B cell (primary cell): ENCODE data around the gene MRPS6. TPM values are rescaled to one million over a fixed set of nuclear protein-coding genes. Genes with fewer than 3 reads are reported as not detected.

Experiments
- ATAC-seq: fragments of 200-7000 bp; cut with Tn5 transposase; one replicate; pipeline ENCODE4 v1.10.0; 2021; ENCODE audit warnings: low read depth, mild to moderate bottlenecking, moderate number of reproducible peaks, moderate library complexity
- CTCF ChIA-PET: fragments of 350-600 bp; sonication (Branson Sonifier 250); formaldehyde crosslinking; loops from one replicate; lab custom pipeline; 2021; ENCODE audit warnings: antibody characterized with exemption, inconsistent platforms; lab: Charles Lee
- POLR2A ChIA-PET: fragments of 350-600 bp; sonication (Branson Sonifier 250); formaldehyde crosslinking; loops from one replicate; lab custom pipeline; 2021; ENCODE audit warnings: antibody characterized with exemption; lab: Charles Lee
- DNase-seq: peaks from one replicate; pipeline ENCODE4 v3.0.0; 2013
- H2AFZ ChIP-seq: 2 replicates; pipeline ENCODE4 v1.6.1; 2012; ENCODE audit warnings: mild to moderate bottlenecking, low read depth, low read length; ENCODE audit not compliant: insufficient read depth, poor library complexity, severe bottlenecking
- H3K27ac ChIP-seq, 2 donors: 1 replicate in 1 of 2; 2 replicates in 1 of 2; pipeline ENCODE4 v1.5.1; 2012 to 2013; ENCODE audit warnings: low read length in 2 of 2, mild to moderate bottlenecking in 2 of 2, moderate library complexity in 1 of 2
- H3K27me3 ChIP-seq, 4 experiments: fragments of 200-600 bp in 1 of 4; sonication (generic) in 1 of 4; replicated peaks in 1 of 4; 1 replicate in 2 of 4; 2 replicates in 2 of 4; pipeline versions ENCODE4 v1.6.1 to v1.7.0; 2013 to 2016; ENCODE audit warnings: low read length in 3 of 4, mild to moderate bottlenecking in 2 of 4, mixed read lengths in 1 of 4, moderate library complexity in 1 of 4; ENCODE audit not compliant: insufficient read depth in 4 of 4, control insufficient read depth in 3 of 4; ENCODE audit errors: control extremely low read depth in 1 of 4
- H3K36me3 ChIP-seq, 2 experiments: replicated peaks in 1 of 2; 1 replicate in 1 of 2; 2 replicates in 1 of 2; pipeline versions ENCODE4 v1.6.1 to v1.7.1; 2013; ENCODE audit warnings: low read length in 1 of 2; ENCODE audit not compliant: insufficient read depth in 2 of 2, control insufficient read depth in 1 of 2; ENCODE audit errors: control extremely low read depth in 1 of 2, extremely low read depth in 1 of 2
- H3K4me1 ChIP-seq, 2 donors: fragments of 200-600 bp in 1 of 2; sonication (generic) in 1 of 2; 1 replicate in 1 of 2; 2 replicates in 1 of 2; pipeline versions ENCODE4 v1.5.1 to v1.6.1; 2013 to 2017; ENCODE audit warnings: low read length in 2 of 2; ENCODE audit not compliant: control insufficient read depth in 2 of 2, insufficient read depth in 2 of 2
- H3K4me2 ChIP-seq: replicated peaks from 2 replicates; pipeline ENCODE3; 2012; ENCODE audit warnings: mild to moderate bottlenecking, low read depth, low read length; ENCODE audit not compliant: poor library complexity, severe bottlenecking
- H3K4me3 ChIP-seq, 5 experiments: fragments of 200-600 bp in 1 of 5; sonication (generic) in 1 of 5; 1 replicate in 3 of 5; 2 replicates in 2 of 5; pipeline versions ENCODE4 v1.5.1 to v1.7.0; 2011 to 2016; ENCODE audit warnings: low read length in 4 of 5, mild to moderate bottlenecking in 4 of 5, low read depth in 2 of 5, control low read depth in 1 of 5, moderate library complexity in 1 of 5; ENCODE audit not compliant: insufficient read depth in 1 of 5; ENCODE audit errors: control extremely low read depth in 1 of 5, extremely low read depth in 1 of 5
- H3K79me2 ChIP-seq: fragments of 200-600 bp; sonication (generic); one replicate; pipeline ENCODE4 v1.6.0; 2016; ENCODE audit warnings: low read length; ENCODE audit not compliant: control insufficient read depth, insufficient read depth
- H3K9ac ChIP-seq: fragments of 200-600 bp; sonication (generic); 2 replicates; pipeline ENCODE4 v1.6.1; 2017; ENCODE audit warnings: mild to moderate bottlenecking, low read length, moderate library complexity
- H3K9me3 ChIP-seq, 3 donors: one replicate each; pipeline versions ENCODE4 v1.6.1 to v1.7.1; 2013; ENCODE audit warnings: low read length in 2 of 3; ENCODE audit not compliant: control insufficient read depth in 2 of 3, insufficient read depth in 1 of 3; ENCODE audit errors: control extremely low read depth in 1 of 3
- H4K20me1 ChIP-seq: 2 replicates; pipeline ENCODE4 v1.6.0; 2012; ENCODE audit warnings: mild to moderate bottlenecking, low read length; ENCODE audit not compliant: insufficient read depth, control insufficient read depth, poor library complexity, severe bottlenecking
- H3K27ac Mint-ChIP-seq: one replicate; pipeline ENCODE4 v1.8.0; 2021; ENCODE audit warnings: mixed read lengths
- H3K27me3 Mint-ChIP-seq: one replicate; pipeline ENCODE4 v1.8.0; 2021; ENCODE audit warnings: mixed read lengths
- H3K4me1 Mint-ChIP-seq: one replicate; pipeline ENCODE4 v1.8.0; 2021; ENCODE audit warnings: mixed read lengths
- H3K4me3 Mint-ChIP-seq: one replicate; pipeline ENCODE4 v1.8.0; 2021; ENCODE audit warnings: mixed read lengths
- H3K9me3 Mint-ChIP-seq: one replicate; pipeline ENCODE4 v1.8.0; 2022; ENCODE audit warnings: mixed read lengths; ENCODE audit not compliant: insufficient read depth
- EZH2 ChIP-seq: IDR thresholded peaks from 2 replicates; pipeline ENCODE4 v1.6.1; 2012; ENCODE audit warnings: borderline replicate concordance, low read depth, mild to moderate bottlenecking, moderate library complexity, low read length; ENCODE audit not compliant: insufficient read depth, poor library complexity, severe bottlenecking
- WGBS: methylation state at CpG from one replicate; pipeline ENCODE4 v1.1.5; 2013; ENCODE audit warnings: missing lambda C conversion rate; ENCODE audit not compliant: insufficient coverage; 5-methylcytosine and 5-hydroxymethylcytosine counted together
- intact Hi-C: fragments of 100-400 bp; cut with micrococcal nuclease; formaldehyde crosslinking; loops from one replicate; pipeline ENCODE4 v1.10.0; 2022
- polyA plus RNA-seq: library from polyadenylated mRNA; depleted of rRNA; stranded (reverse); fragments of >200 nt; gene quantifications from 2 replicates; pipeline ENCODE4 v1.2.3, GENCODE V29; 2012
- total RNA-seq, 2 donors: library from RNA; stranded (reverse); fragments of 120-200 nt in 1 of 2; gene quantifications; 1 replicate in 1 of 2; 2 replicates in 1 of 2; pipeline versions ENCODE4 v1.2.3 to v1.2.4, GENCODE V29; 2013 to 2022
- TF ChIP-seq, protein P1 (sequence below): fragments of 200-600 bp; IDR thresholded peaks from one replicate; pipeline ENCODE4 v1.8.0; 2022; ENCODE audit warnings: antibody characterized with exemption, mild to moderate bottlenecking

The MRPS6 gene
- total and polyA plus RNA-seq, 2 donors (not counting 1 experiment from before 2014, with no cell fraction given): 15.7 to 37.9 TPM

DNA sequence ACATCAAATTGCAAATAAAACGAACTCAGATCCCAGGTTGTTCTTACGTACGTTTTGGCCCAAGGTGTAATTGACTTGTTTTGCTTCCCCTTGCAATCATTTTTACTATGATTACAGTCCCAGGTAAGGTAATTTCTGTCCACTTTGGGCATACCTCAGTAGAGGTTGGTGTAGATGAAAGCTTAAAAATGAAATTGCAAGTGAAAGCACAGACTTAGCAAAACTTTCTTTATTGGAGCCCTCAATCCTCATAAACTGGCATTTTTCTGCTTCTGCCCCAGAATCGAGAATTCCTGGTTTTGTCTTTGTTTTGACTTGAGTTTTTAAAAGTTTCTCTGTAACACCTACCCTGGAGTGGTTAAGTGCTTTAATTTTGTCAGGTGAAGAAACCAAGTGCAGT is 9.4 kb downstream of the MRPS6 start:
- H3K27ac Mint-ChIP-seq: no peak overlapping the region
- WGBS: 100% methylated on average over 1 of the region's 4 CpGs
- ChIA-PET CTCF (no interaction called here), POLR2A (no interaction called here)
- no peak overlapping the region for H3K9ac ChIP-seq
- H3K9me3 Mint-ChIP-seq: no peaks in the 10 kb centered on the region
- H3K4me1 Mint-ChIP-seq: peaks cover 54% of the 10 kb centered on the region
- peaks cover 100% of the 10 kb centered on the region for H3K79me2 ChIP-seq
- no peak for ATAC-seq
- no peaks in the 10 kb centered on the region for H3K9me3 ChIP-seq
- H3K4me3 ChIP-seq: no peak overlapping the region
- intact Hi-C loops: no loop called here
- peaks cover 0 to 5% of the 10 kb centered on the region in 2 experiments for H3K36me3 ChIP-seq
- no peaks in the 10 kb centered on the region for H3K27me3 ChIP-seq
- H4K20me1 ChIP-seq: peaks cover 36% of the 10 kb centered on the region
- no peaks in the 10 kb centered on the region for H3K27me3 Mint-ChIP-seq
- TF ChIP-seq, protein P1, sequence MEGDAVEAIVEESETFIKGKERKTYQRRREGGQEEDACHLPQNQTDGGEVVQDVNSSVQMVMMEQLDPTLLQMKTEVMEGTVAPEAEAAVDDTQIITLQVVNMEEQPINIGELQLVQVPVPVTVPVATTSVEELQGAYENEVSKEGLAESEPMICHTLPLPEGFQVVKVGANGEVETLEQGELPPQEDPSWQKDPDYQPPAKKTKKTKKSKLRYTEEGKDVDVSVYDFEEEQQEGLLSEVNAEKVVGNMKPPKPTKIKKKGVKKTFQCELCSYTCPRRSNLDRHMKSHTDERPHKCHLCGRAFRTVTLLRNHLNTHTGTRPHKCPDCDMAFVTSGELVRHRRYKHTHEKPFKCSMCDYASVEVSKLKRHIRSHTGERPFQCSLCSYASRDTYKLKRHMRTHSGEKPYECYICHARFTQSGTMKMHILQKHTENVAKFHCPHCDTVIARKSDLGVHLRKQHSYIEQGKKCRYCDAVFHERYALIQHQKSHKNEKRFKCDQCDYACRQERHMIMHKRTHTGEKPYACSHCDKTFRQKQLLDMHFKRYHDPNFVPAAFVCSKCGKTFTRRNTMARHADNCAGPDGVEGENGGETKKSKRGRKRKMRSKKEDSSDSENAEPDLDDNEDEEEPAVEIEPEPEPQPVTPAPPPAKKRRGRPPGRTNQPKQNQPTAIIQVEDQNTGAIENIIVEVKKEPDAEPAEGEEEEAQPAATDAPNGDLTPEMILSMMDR: no peak
- TF ChIP-seq EZH2: no peak
- no peak overlapping the region for H3K4me2 ChIP-seq
- peaks cover 0 to 13% of the 10 kb centered on the region in 2 donors for H3K4me1 ChIP-seq
- no peak for DNase-seq
- no peak overlapping the region for H2AFZ ChIP-seq
- no peak overlapping the region for H3K27ac ChIP-seq
- H3K4me3 Mint-ChIP-seq: no peak overlapping the region

DNA sequence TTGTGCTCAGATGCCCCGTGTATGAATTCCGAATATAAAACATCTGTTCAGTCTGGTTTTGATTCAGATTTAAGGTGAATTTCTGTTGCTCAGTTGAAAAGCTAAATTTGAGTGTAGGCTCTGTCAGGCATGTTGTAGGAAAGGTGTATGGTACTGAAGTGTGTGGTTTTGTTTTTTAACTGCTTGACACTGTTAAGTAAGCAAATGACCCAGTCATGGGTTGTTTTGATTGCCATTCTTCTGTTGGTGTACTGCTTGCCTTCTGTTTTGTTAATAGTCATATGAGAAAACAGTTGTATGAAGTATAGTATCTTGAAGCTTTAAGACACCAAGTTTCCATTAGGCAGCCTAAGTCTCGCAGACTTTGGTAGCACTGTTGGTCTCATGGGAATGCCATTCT is 10.0 kb downstream of the MRPS6 start:
- Histone ChIP-seq H3K27me3 (no peaks in the 10 kb centered on the region), H3K4me1 (peaks cover 0 to 9% of the 10 kb centered on the region in 2 donors), H3K9ac (no peak overlapping the region), H3K79me2 (peaks cover 98% of the 10 kb centered on the region), H3K27ac (no peak overlapping the region), H3K4me2 (no peak overlapping the region), H3K9me3 (no peaks in the 10 kb centered on the region), H2AFZ (no peak overlapping the region), H3K4me3 (no peak overlapping the region), H3K36me3 (peaks cover 0 to 5% of the 10 kb centered on the region in 2 experiments), H4K20me1 (peaks cover 40% of the 10 kb centered on the region)
- H3K9me3 Mint-ChIP-seq: no peaks in the 10 kb centered on the region
- H3K27me3 Mint-ChIP-seq: no peaks in the 10 kb centered on the region
- no peak overlapping the region for H3K27ac Mint-ChIP-seq
- ATAC-seq (no peak), DNase-seq (no peak)
- ChIA-PET CTCF (interaction anchor here (1.1 kb wide), 1 partner anchor 159 kb away, joined by 3 read pairs; no protein-coding TSS in a partner anchor), POLR2A (no interaction called here)
- H3K4me3 Mint-ChIP-seq: no peak overlapping the region
- intact Hi-C loops: no loop called here
- TF ChIP-seq EZH2: no peak
- TF ChIP-seq, protein P1: no peak
- WGBS: 88% methylated on average over 3 of the region's 3 CpGs
- peaks cover 49% of the 10 kb centered on the region for H3K4me1 Mint-ChIP-seq
